NCI-H82 (cell line): ENCODE data around the gene RNF115.
A peak's percentile ranks its signal among the peaks of the same experiment; 100 is the strongest.
"Not testable (repeated sequence)": the region's sequence is repeated elsewhere in the genome, so short reads cannot be mapped to it uniquely, and the experiment has no call there.

Experiments
- DNase-seq: peaks from one replicate; lab custom pipeline; 2025; lab: John Stamatoyannopoulos, UW

RNF115 gene

DNA sequence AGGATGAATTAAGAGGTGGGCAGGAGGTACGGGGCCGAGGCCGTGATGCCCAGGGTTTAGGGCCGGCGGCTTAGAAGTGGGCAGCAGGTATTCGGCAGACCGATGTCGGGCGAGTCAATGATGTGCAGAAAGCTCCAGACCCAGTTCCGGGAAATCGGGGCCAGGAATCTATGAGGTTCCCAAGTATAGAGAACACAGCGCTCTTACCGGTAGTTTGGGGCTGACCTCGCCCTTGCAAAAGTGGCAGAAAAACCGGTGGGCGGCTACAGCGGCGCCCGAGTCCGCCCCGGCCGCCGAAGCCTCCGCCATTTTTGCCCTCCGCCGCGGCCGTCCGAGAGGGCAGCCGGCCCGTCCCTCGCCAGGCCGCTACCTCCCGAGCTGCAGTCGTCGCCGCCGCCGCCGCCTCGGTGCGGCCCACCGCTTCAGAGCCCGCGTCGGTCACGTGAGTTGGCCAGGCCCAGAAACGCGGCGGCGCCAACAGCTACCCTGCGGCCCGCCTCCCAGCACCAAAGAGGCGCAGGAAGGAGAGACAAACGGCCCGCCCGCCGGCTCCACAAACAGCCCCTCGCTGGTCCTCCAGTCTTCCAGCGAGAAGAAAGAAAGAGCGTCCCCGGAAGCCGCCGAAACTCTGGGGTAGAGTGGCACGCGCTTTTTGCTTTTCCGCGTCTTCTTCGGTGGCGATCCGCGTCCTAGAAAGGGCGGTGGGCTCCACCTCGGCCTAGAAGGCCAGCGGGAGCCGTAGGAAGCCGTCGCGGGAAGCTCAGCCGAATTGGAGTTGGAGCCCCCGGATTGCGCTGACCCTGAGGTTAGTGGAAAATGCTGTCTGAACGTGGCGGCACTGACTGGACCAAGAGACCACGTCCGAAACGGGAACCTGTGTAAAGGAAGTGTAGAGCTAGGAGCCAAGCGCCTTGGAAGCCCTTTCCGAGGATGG is at the start of gene RNF115, which contains the start of gene POLR3C:
Gene RNF115 (minus strand): TSS at position 531 of the 934 bp plus-strand sequence. CDS start 222 bp downstream, at position 309.
Gene POLR3C (plus strand): TSS at position 636 of the 934 bp plus-strand sequence. CDS start 1,577 bp downstream, outside the sequence.
- peak; percentile 96 for DNase-seq

- no peak for DNase-seq
Measured at GRCh38 chr1:145871994-145872924, 48.4 kb upstream of the RNF115 start.

GRCh38 chr1:145868232-145868631 is 44.3 kb upstream of the RNF115 start:
- no peak for DNase-seq

DNA sequence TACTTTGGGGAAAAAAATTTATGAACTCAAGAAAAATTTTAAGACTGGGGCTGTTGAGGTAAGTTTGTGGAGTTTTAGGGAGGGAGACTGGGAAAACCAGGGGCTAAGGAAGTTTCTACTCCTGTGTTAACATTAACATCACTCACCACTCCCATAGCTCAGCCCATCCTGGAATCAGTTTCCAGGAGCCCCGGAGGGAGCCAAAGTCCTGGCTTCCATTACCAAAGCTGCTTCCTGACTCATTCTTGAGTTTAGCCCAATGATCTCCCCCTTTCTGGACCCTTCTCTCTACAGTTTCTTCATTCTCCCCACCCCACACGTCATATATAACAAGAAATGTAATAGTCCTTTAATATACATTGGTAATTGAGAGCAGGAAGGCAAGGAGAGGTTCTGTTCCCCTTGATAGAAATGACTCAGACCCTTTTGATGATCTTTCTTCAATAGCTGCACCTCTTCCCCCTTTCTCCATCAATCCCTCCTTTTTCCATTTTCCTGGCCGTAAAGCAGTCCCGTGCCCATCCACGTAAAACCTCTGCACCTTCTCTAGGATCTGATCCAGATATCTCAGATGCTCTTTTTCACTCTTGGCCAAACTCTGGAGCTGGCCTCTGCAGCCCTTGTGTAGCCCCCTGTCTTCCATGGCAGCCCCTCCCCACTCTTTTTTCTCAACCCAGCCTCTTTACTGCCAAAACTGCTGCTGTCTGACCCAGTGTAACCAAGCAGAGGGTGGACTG is 39.6 kb upstream of the RNF115 start:
- DNase-seq, result no peak

GRCh38 chr1:145859491-145860023 is 35.7 kb upstream of the RNF115 start:
- DNase-seq, result peak; percentile 97

DNA sequence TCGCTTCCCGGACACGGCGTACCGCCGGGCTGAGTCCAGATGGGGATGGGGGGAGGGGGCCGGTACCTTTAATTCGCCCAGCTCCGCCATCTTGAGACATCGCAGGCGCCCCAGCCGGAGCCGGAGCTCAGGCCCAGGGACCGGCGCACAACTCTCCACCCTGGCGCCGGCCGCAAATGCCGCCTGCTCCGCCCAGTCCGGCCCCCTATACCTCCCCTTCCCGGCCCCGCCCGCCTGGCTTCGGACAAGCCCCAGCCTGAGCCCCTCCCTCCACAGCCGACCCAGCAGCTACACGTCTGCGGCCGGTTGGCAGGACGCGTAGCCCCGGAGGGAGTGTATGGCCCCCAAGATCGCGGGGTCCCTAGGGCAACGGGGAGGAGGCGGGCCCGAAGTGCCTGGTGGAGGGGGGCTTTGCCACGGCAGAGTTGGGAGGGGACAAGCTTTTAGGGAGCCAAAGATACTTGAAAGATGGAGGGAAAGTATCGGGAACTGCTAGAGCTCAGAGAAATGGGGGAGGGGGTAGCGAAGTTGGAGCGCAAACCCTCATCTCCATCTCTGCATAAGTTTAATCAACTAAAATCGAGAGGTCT is 35.1 kb upstream of the RNF115 start, which contains the start of gene PIAS3:
Gene PIAS3 (minus strand): TSS at position 181 of the 590 bp plus-strand sequence. CDS start 91 bp downstream, at position 90.
- peak; percentile 98 for DNase-seq

GRCh38 chr1:145858238-145858900 is 34.5 kb upstream of the RNF115 start:
- DNase-seq, result peak; percentile 93

- peak; percentile 64 for DNase-seq
Measured at GRCh38 chr1:145857170-145857569, 33.3 kb upstream of the RNF115 start.

- DNase-seq, result peak; percentile 42
Measured at GRCh38 chr1:145855426-145855948, 31.6 kb upstream of the RNF115 start.

DNA sequence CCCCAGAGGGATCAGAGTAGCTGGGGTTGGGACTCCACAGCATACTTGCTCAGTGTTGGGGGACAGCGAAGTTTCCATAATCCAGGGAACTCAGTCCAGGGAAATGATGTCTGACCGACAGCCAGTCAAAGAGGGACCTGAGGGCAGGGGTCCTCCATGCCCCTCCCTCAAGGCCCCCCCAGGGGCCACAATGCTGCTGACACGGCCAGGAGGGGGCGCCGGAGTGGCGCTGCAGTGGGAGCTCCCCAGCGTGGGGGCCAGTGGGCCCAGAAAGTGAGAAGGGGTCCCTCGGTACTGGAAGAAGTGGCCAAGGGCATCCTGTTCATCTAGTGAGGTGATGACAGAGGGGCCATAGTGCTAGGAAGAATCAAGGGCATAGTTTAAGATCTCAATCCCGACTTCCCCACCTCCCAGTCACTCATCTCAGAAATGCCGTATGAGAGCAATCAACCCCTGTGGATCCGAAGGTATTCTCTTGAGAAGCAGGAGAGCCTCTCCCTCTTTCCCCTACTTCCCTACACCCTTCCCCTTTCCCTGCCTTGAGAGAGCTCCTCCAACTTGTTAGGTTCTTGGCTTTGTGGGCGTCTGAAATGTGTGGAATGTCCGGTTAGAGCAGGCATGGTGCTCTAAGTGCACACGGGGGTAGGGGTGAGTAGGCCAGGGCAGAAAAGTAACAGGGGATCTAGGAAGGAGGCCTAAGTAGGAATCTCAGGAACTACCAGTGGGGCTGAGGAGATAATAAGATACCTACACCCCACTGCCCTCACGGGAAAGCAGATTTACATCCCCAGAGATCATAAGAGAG is 25.7 kb upstream of the RNF115 start:
- DNase-seq, result no peak

DNA sequence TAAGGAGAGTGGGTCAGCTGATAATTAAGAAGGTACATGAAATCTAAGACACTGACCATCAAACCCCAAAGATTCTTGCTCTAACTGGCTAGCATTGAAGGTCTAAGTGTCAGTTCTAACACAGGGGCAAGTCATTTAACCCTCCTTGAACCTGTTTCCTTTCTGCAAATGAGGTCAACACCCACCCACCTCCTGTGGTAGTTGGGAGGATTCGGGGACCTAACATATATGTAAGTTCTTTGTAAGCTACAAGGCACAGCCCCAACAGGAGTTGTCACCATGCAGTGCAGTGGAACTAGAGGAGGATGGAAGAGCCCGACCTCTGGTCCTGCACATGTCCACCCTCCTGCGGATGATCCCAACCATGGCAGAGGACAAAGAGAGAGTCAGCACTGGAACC is 23.9 kb upstream of the RNF115 start:
- DNase-seq, result no peak

GRCh38 chr1:145846201-145846612 is 22.3 kb upstream of the RNF115 start:
- peak; percentile 55 for DNase-seq

GRCh38 chr1:145845514-145846161 is 21.7 kb upstream of the RNF115 start, which contains the start of gene NUDT17:
Gene NUDT17 (plus strand): TSS chr1:145845630. CDS start chr1:145845641, 11 bp downstream.
- peak; percentile 91 for DNase-seq

DNA sequence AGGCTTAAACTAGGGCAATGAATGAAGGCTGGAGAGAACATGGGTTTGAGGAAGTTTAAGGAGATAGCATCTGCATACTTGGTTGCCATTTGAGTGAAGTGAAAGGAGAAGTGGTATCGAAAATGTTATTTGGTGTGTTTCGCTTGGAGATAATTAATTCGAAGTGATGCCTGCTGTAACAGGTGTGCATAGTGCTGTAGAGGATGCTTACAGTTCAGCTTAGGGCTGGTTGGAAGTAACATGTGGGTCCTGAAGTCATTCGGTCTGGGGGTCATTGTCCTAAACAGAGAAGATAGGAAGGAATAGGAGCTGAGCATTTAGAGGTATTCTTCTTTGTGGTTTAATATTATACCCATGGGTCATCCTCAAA is 21.2 kb upstream of the RNF115 start:
- no peak for DNase-seq

GRCh38 chr1:145843031-145843430 is 19.1 kb upstream of the RNF115 start:
- no peak for DNase-seq

DNA sequence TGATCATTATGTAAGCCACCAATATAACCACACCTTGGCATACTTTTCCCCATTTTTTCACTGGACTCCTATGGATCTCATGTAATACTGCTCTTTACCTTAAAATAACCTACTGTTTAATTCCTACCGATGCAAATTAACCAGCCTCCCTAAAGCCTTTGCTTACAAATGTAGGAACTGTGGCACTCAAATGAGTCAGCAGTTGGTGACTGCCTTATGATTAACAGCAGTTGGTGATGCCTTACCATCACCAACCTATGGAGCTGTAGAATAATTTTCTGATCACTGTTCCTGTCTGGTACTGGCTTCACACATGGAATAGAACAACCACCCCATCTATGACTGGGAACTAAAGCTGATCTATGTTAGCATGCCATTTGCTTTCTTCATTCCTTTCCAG is 13.8 kb upstream of the RNF115 start:
- no peak for DNase-seq

- not testable (repeated sequence) for DNase-seq
Measured at GRCh38 chr1:145830810-145831209, 6.9 kb upstream of the RNF115 start.

GRCh38 chr1:145828367-145829026 is 4.6 kb upstream of the RNF115 start:
- no peak for DNase-seq
